Subcutaneous adipose tissue (tissue), 4 donors: Measurements from ENCODE around the gene CDH23. TPM values are rescaled to one million over a fixed set of nuclear protein-coding genes. Genes with fewer than 3 reads are reported as not detected.

ENCODE experiments used
- CTCF ChIP-seq: fragments of 450-650 bp; IDR thresholded peaks from one replicate; pipeline ENCODE4 v1.5.1; 2016; ENCODE audit warnings: low read depth, mild to moderate bottlenecking, control low read depth, antibody characterized with exemption, moderate library complexity
- total RNA-seq, 4 donors: library from RNA; depleted of rRNA; stranded (reverse); fragments of >200 nt; gene quantifications; one replicate each; pipeline ENCODE4 v1.1.0, GENCODE V29; 2016

The CDH23 gene
- total RNA-seq, 4 donors from 2014 or later, result 14.3 to 74.8 (median 24.1) TPM

GRCh38 chr10:71842422-71842821, 445.7 kb downstream of the CDH23 start:
- no peak for TF ChIP-seq CTCF

DNA sequence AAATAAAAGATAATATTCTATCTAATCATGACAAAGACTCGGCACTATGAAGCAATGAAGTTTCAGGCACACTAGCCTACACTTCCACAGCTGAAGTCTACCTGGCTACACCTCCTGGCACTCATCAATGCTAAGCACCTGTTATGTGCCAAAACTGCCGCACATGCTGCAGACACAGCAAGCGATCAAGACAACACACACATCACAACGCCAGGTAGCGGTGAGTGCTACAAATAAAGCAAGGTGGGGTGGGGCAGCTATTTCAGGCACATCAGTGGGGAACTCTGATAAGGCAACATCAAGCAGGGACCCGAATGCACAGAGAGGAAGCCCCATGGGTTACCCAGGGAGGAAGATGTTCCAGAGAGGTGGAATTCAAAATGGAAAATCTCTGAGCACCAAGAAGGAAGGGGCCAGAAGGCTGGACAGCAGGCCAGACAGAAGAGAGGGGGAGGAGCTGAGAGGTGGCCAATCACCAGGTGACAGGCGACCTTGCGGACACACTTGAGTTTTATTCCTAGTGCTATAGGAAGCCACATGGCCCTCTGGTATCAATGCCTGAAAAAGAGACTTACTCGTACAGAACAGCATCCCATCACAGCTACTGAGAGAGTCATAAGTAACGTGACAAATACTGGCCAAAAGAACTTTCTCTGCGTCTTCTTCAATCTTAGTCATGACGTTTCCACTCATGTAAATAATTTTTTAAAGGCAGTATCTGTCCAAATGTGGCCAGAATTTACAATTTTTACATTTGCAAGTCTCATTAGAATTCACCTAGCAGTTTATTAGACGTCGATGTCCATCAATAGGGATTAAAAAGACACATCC, 446.4 kb downstream of the CDH23 start:
- TF ChIP-seq CTCF, result no peak

DNA sequence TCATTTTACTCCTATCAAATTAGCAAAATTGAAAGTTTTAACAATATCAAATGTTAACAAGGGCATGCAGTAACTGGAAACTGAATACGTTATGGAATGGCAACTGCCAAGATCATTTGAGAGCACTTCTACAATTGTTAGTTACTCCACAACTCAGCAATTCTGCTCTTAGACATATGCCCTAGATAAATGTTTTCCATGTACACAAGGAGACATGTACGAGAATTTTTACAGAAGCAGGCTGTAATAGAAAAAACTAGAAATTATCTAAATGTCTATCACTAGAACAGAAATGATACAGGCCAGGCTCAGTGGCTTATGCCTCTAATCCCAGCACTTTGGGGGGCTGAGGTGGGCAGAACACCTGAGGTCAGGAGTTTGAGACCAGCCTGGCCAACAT, 447.4 kb downstream of the CDH23 start:
- TF ChIP-seq CTCF, result no peak

DNA sequence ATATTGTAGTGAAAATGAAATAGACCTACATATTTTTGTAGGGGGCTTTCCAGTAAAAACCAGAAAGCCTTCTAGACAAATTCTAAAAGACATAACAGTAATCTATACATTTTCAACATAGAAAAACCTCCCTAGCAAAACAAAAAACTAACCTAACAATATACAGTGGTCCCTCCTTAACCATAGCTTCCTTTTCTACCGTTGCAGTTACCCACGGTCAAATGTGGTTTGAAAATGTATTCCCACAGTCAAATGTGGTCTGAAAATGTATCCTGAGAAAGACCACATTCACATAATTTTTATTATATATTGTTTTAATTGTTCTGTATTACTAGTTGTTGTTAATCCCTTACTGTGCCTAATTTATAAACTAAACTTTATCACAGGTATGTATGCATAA, 448.0 kb downstream of the CDH23 start:
- TF ChIP-seq CTCF, result no peak

DNA sequence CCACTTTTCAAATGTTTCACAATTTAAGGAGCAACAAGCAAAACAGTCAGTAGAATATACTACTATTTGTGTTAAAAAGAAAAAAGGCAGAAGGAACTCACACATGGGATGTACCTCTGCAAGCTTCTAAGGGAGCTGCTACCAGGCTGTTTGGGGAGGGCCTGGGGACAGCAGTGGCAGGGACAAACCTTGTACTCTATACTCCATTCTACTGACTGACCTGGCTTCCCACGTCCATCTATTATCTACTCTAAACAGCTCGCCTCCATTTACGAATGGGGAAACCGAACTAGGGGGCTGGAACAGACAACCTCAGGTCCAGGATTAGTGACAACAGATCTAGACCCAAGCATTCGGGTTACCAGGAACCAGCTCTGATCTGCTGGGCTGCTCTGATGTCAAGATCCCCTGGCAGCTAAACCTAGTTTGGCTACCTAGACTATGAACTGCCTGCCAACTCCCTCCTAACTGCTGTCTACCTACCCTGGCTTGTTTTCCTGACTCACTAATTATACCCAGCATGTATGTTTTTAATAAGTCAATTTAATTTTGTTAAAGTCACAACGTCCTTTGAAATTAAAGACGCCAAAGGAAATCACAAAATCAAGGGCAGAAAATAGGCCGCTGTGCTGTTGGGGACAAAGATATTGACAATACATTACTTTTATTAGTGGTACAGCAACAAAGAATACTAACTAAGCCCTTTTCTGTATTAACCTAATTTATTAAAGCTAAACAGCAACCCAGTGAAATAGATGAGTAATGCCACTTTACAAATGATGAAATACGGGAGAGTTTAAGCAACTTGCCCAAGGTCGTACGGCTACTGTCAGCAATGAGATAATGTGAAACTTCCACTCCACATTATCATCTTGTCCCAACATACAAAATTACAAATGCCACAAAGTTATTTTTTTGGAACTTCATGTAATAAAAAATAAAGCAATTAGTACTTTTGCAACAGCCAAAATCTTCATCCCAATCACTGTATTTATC, 449.0 kb downstream of the CDH23 start:
- no peak for TF ChIP-seq CTCF

GRCh38 chr10:71846816-71847215, 450.1 kb downstream of the CDH23 start:
- TF ChIP-seq CTCF, result no peak

GRCh38 chr10:71847418-71847817, 450.7 kb downstream of the CDH23 start:
- TF ChIP-seq CTCF, result no peak
